Astrocyte of the cerebellum (primary cell): ENCODE measurements around the gene ASTL.

Source experiments
- DNase-seq: peaks from one replicate; pipeline ENCODE4 v3.0.0-alpha.2; 2011; ENCODE audit warnings: low read depth
- H3K4me3 ChIP-seq: 2 replicates; pipeline ENCODE4 v1.5.1; 2011; ENCODE audit warnings: mild to moderate bottlenecking, low read depth, low read length, moderate library complexity
- CTCF ChIP-seq: IDR thresholded peaks from 2 replicates; pipeline ENCODE4 v1.5.1; 2012; ENCODE audit warnings: low read length, low read depth, moderate library complexity, mild to moderate bottlenecking; ENCODE audit errors: missing control alignments
- in situ Hi-C: cut with HindIII; loops from 2 replicates; pipeline ENCODE4 v1.10.0; 2017; ENCODE audit warnings: low sequenced_read_pairs

ASTL gene

GRCh38 chr2:96151595-96152303 lies 13.4 kb upstream of the ASTL start:
- in situ Hi-C loops: no loop called here
- H3K4me3 ChIP-seq: no peak overlapping the region
- no peak for TF ChIP-seq CTCF
- DNase-seq: no peak

GRCh38 chr2:96150791-96151594 lies 12.7 kb upstream of the ASTL start:
- TF ChIP-seq CTCF: no peak
- no peak overlapping the region for H3K4me3 ChIP-seq
- in situ Hi-C loops: no loop called here
- no peak for DNase-seq

- no peak for TF ChIP-seq CTCF
- no peak for DNase-seq
- in situ Hi-C loops: no loop called here
- H3K4me3 ChIP-seq: no peak overlapping the region
These were observed 11.8 kb upstream of the ASTL start for GRCh38 chr2:96150007-96150640.

GRCh38 chr2:96148410-96149217 lies 10.3 kb upstream of the ASTL start:
- TF ChIP-seq CTCF: no peak
- in situ Hi-C loops: no loop called here
- peak; percentile 72 for DNase-seq
- H3K4me3 ChIP-seq: no peak overlapping the region

GRCh38 chr2:96147593-96148201 lies 9.4 kb upstream of the ASTL start:
- no peak for DNase-seq
- TF ChIP-seq CTCF: no peak
- in situ Hi-C loops: no loop called here
- H3K4me3 ChIP-seq: no peak overlapping the region
